Sigmoid colon (tissue), 7 donors: Measurements from ENCODE around the gene RAB43. TPM values are rescaled to one million over a fixed set of nuclear protein-coding genes. Genes with fewer than 3 reads are reported as not detected.
A peak's percentile ranks its signal among the peaks of the same experiment; 100 is the strongest.

Experiments used
- DNase-seq: peaks from one replicate; pipeline ENCODE4 v3.0.0-alpha.2; 2019
- H3K27ac ChIP-seq, 4 donors: fragments of 200-600 bp; sonication (generic); one replicate each; pipeline ENCODE4 v1.5.1; 2016 to 2019; ENCODE audit warnings: mild to moderate bottlenecking in 1 of 4
- H3K27me3 ChIP-seq, 3 donors: fragments of 200-600 bp; sonication (generic); one replicate each; pipeline ENCODE4 v1.5.1; 2019; ENCODE audit warnings: mild to moderate bottlenecking in 1 of 3
- H3K36me3 ChIP-seq, 4 donors: fragments of 200-600 bp; sonication (generic); one replicate each; pipeline ENCODE4 v1.5.1; 2016 to 2019
- H3K4me1 ChIP-seq, 4 donors: fragments of 200-600 bp; sonication (generic); one replicate each; pipeline ENCODE4 v1.5.1; 2017 to 2019
- H3K4me3 ChIP-seq, 4 donors: fragments of 200-600 bp; sonication (generic); one replicate each; pipeline ENCODE4 v1.5.1; 2017 to 2019; ENCODE audit warnings: mild to moderate bottlenecking in 2 of 4, moderate library complexity in 1 of 4
- H3K9me3 ChIP-seq, 4 donors: fragments of 200-600 bp in 3 of 4; sonication (generic) in 3 of 4; one replicate each; pipeline versions ENCODE4 v1.5.1 to v1.6.1; 2013 to 2019
- EP300 ChIP-seq, 4 donors: sonication (generic); formaldehyde crosslinking; IDR thresholded peaks; one replicate each; pipeline ENCODE4 v1.6.1; 2017; ENCODE audit warnings: antibody characterized with exemption in 4 of 4
- POLR2A ChIP-seq, 2 donors: fragments of 450-650 bp; IDR thresholded peaks; one replicate each; pipeline ENCODE4 v1.6.1; 2016; ENCODE audit warnings: antibody characterized with exemption in 2 of 2, mild to moderate bottlenecking in 2 of 2, moderate library complexity in 2 of 2
- POLR2AphosphoS5 ChIP-seq, 4 donors: sonication (generic); formaldehyde crosslinking; IDR thresholded peaks; one replicate each; pipeline ENCODE4 v1.6.1; 2017; ENCODE audit warnings: antibody characterized with exemption in 4 of 4
- WGBS, 2 donors: extraction: QIAGEN DNeasy Blood & Tissue Kit; methylation state at CpG; one replicate each; pipeline ENCODE4 v1.1.7; 2013; 5-methylcytosine and 5-hydroxymethylcytosine counted together
- intact Hi-C: fragments of 100-400 bp; cut with DNase I; formaldehyde crosslinking; loops from one replicate; pipeline ENCODE4 v1.15.1; 2023
- polyA plus RNA-seq, 3 donors: library from polyadenylated mRNA; stranded (reverse); fragments of 200-250 nt; gene quantifications; one replicate each; pipeline ENCODE4 v1.2.3, GENCODE V29; 2013
- total RNA-seq, 4 donors: library from RNA; depleted of rRNA; stranded (reverse); fragments of >200 nt; gene quantifications; one replicate each; pipeline ENCODE4 v1.1.0, GENCODE V29; 2016
- TF ChIP-seq, protein P1 (sequence below), 4 experiments: fragments of 450-650 bp in 3 of 4; fragments of 200-600 bp in 1 of 4; IDR thresholded peaks; one replicate each; pipeline ENCODE4 v1.5.1; 2016 to 2019; ENCODE audit warnings: antibody characterized with exemption in 4 of 4, mild to moderate bottlenecking in 3 of 4, moderate library complexity in 2 of 4
- donor health status: healthy with polysubstance abuse.
- donor health status: Bipolar disorder and iron deficiency.
- donor health status: healthy.

Gene RAB43
- total and polyA plus RNA-seq, 7 donors: 2.8 to 31.3 (median 5.8) TPM

DNA sequence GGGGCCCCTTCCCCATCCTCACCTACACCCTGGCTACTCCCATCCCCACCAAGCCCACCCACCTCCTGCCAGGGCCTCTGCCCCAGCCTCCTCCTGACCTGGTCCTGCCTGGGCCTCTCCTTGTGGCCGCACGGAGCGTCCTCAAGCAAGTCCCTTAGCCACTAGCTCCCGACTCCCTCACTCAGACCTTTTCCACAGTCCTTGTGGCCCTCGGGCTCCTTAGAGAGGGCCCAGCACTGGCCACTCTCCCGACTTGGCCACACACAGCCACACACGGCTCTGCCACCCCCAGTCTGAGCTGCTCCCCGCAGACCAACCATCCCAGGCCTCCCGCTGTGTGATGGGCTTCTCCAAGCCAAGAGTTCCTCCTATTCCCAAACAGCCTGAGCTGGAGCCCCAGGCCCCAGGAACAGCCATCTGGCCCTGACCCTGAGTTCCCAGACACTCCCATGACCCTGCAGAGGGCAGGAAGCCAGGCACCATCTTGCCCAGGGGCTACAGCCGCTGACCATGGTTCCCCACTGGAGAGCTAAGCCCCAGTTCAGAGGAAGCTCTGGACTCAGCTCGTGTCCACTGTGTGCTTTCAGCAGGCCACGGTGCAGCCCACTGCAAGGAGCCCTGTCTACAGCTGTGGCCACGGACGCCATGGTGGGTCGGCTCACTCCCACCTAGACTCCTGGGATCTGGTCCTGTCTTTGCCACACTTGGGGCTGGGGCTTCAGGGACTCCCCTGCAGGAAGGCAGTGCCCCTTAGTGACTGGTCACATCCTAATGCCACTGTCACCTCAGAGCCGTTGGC is 7.0 kb upstream of the RAB43 start:
- Histone ChIP-seq H3K4me3 (no peak overlapping the region), H3K4me1 (peaks cover 0 to 1% (median 0%) of the 10 kb centered on the region in 4 donors), H3K9me3 (no peaks in the 10 kb centered on the region), H3K27me3 (no peaks in the 10 kb centered on the region), H3K36me3 (peaks cover 17 to 65% (median 40%) of the 10 kb centered on the region in 4 donors), H3K27ac (no peak overlapping the region)
- intact Hi-C loops: no loop called here
- 94 to 96% methylated on average over 16 of the region's 16 CpGs for WGBS, 2 donors
- no peak for DNase-seq
- TF ChIP-seq POLR2AphosphoS5 (IDR thresholded peaks at IDR 0.05): no peak
- TF ChIP-seq POLR2A (IDR thresholded peaks at IDR 0.05): no peak
- no peak for TF ChIP-seq EP300 (IDR thresholded peaks at IDR 0.05)
- TF ChIP-seq, protein P1, sequence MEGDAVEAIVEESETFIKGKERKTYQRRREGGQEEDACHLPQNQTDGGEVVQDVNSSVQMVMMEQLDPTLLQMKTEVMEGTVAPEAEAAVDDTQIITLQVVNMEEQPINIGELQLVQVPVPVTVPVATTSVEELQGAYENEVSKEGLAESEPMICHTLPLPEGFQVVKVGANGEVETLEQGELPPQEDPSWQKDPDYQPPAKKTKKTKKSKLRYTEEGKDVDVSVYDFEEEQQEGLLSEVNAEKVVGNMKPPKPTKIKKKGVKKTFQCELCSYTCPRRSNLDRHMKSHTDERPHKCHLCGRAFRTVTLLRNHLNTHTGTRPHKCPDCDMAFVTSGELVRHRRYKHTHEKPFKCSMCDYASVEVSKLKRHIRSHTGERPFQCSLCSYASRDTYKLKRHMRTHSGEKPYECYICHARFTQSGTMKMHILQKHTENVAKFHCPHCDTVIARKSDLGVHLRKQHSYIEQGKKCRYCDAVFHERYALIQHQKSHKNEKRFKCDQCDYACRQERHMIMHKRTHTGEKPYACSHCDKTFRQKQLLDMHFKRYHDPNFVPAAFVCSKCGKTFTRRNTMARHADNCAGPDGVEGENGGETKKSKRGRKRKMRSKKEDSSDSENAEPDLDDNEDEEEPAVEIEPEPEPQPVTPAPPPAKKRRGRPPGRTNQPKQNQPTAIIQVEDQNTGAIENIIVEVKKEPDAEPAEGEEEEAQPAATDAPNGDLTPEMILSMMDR (IDR thresholded peaks at IDR 0.05): no peak

DNA sequence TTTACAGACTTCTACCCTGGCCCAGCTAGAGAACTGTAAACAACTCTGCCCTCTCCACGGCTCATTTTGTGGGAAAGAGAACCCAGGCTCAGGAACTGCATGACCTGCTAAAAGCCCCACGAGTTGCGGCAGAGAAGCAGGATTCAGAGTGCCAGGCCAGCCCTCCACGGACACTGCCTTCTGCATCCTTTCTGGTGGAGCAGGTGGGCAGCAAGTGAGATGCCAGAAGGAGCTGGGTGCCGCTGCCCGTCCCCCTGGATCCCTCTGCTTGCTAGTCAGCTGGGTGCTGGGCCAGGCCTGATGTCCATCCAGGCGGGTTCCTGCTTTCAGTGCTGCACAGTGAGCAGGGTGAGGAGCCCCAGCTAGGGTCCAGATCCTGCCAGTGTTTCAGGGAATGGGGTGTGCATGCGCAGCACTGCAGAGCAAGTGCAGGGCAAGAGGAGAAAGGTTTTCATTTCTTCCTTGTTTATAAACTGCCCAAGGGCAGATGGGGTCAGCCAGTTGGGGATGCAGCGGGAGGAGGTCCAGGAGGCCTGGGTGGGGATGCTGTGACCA is 5.2 kb upstream of the RAB43 start:
- H3K4me1 ChIP-seq: peaks cover 0 to 10% (median 6%) of the 10 kb centered on the region in 4 donors
- H3K9me3 ChIP-seq: no peaks in the 10 kb centered on the region
- H3K27me3 ChIP-seq: no peaks in the 10 kb centered on the region
- 86 to 87% methylated on average over 9 of the region's 9 CpGs for WGBS, 2 donors
- no peak for DNase-seq
- no peak overlapping the region for H3K4me3 ChIP-seq
- TF ChIP-seq EP300 (IDR thresholded peaks at IDR 0.05) (no peak), POLR2A (IDR thresholded peaks at IDR 0.05) (no peak), POLR2AphosphoS5 (IDR thresholded peaks at IDR 0.05) (no peak)
- TF ChIP-seq, protein P1 (IDR thresholded peaks at IDR 0.05): no peak
- intact Hi-C loops: no loop called here
- peaks cover 6 to 47% (median 24%) of the 10 kb centered on the region in 4 donors for H3K36me3 ChIP-seq
- no peak overlapping the region for H3K27ac ChIP-seq

- H3K27ac ChIP-seq: peak overlapping the region; percentile 87 to 94 (median 94)
- intact Hi-C loops: loop anchor here (5.0 kb wide), 1 partner anchor 124 kb away; the partner anchor contains the start of gene COPG1
- 36 to 48% methylated on average over 5 of the region's 5 CpGs for WGBS, 2 donors
Measured at GRCh38 chr3:129123314-129124060, 1.9 kb upstream of the RAB43 start.

GRCh38 chr3:129122412-129123011 is 908 bp upstream of the RAB43 start:
- H3K9me3 ChIP-seq: no peaks in the 10 kb centered on the region
- WGBS, 2 donors: 73 to 75% methylated on average over 18 of the region's 18 CpGs
- peak overlapping the region; percentile 67 to 93 (median 72) for H3K4me3 ChIP-seq
- H3K4me1 ChIP-seq: peaks cover 0 to 31% (median 27%) of the 10 kb centered on the region in 4 donors
- TF ChIP-seq POLR2AphosphoS5 (IDR thresholded peaks at IDR 0.05) (no peak), POLR2A (IDR thresholded peaks at IDR 0.05) (no peak), EP300 (IDR thresholded peaks at IDR 0.05) (no peak)
- TF ChIP-seq, protein P1 (IDR thresholded peaks at IDR 0.05): no peak
- intact Hi-C loops: loop anchor here (5.0 kb wide), 1 partner anchor 125 kb away; the partner anchor contains the start of gene COPG1
- H3K27me3 ChIP-seq: no peaks in the 10 kb centered on the region
- peak overlapping the region; percentile 87 to 94 (median 94) for H3K27ac ChIP-seq
- H3K36me3 ChIP-seq: peaks cover 0 to 4% (median 0%) of the 10 kb centered on the region in 4 donors
- no peak for DNase-seq

More at GRCh38 chr3:129123314-129124060, 1.9 kb upstream of the RAB43 start:
- TF ChIP-seq POLR2AphosphoS5 (IDR thresholded peaks at IDR 0.05): no peak
- TF ChIP-seq, protein P1 (IDR thresholded peaks at IDR 0.05): no peak
- no peak for TF ChIP-seq POLR2A (IDR thresholded peaks at IDR 0.05)
- TF ChIP-seq EP300 (IDR thresholded peaks at IDR 0.05): no peak
- no peaks in the 10 kb centered on the region for H3K27me3 ChIP-seq
- no peak for DNase-seq
- H3K9me3 ChIP-seq: no peaks in the 10 kb centered on the region
- peaks cover 0 to 31% (median 27%) of the 10 kb centered on the region in 4 donors for H3K4me1 ChIP-seq
- no peak overlapping the region for H3K4me3 ChIP-seq
- peaks cover 0 to 14% (median 2%) of the 10 kb centered on the region in 4 donors for H3K36me3 ChIP-seq
